ES-I3 (cell line): ENCODE data around the gene SERPINB12.

Experiments used
- H3K36me3 ChIP-seq: 2 replicates; pipeline ENCODE4 v1.6.1; 2013; ENCODE audit warnings: mild to moderate bottlenecking, low read length, control low read depth, moderate library complexity; ENCODE audit not compliant: insufficient read depth
- H3K4me1 ChIP-seq: 2 replicates; pipeline ENCODE4 v1.6.1; 2013; ENCODE audit warnings: mild to moderate bottlenecking, control low read depth, low read length; ENCODE audit not compliant: insufficient read depth
- H3K9ac ChIP-seq: 2 replicates; pipeline ENCODE4 v1.6.1; 2013; ENCODE audit warnings: low read depth, mild to moderate bottlenecking, low read length, moderate library complexity
- H3K9me3 ChIP-seq: 2 replicates; pipeline ENCODE4 v1.6.1; 2013; ENCODE audit warnings: mild to moderate bottlenecking, low read length, moderate library complexity; ENCODE audit not compliant: control insufficient read depth, insufficient read depth

The SERPINB12 gene

DNA sequence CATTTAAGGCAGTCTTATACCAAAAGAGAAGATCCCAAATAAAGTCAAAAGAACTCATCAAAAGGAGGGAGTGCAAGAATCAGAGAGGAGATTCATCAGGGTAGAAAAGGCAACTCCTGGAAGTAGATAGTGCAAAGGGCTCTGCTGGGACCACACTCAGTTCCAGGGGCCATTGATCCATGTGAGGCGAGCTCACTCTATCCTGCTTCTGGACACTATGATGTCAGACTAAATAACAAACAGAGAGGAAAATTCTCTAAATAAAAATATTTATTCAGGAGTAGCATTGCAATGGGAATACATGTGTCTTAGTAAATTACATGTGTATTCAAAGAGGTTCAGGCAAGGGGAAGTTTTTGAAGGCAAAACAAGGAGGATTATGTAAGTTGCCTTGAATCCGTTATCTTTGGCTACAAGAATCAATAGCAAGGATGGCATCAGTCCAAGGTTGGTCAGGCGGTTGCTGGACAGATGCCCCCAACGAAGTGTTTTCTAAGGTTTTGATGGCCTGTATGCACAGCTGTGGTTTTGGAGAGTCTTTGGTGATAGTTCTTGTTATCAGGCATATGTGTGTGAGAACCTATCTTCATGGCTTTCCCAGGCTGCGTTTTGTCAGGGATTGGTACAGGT, 13.2 kb upstream of the SERPINB12 start:
- Histone ChIP-seq H3K9ac (no peak overlapping the region), H3K4me1 (no peaks in the 10 kb centered on the region), H3K36me3 (no peaks in the 10 kb centered on the region), H3K9me3 (no peaks in the 10 kb centered on the region)

DNA sequence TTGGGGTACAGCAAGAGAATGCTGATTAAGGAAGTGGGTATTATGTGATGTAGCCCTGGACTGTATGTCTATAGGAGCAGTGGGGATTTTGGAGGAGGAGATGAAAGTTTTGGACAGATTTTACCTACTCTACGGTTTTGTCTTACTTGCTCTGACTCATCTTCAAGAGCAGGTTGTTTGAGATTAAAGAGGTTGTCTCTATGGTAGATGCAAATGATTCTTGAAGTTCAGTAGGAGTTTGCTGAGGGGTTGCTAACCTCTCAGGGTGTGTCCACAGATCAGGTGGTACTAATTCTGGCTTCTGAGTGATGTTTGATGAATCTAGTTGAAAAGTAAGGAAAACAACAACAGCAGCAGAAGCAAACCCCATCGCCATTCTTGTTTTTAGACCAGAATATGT, 9.7 kb upstream of the SERPINB12 start:
- no peak overlapping the region for H3K9ac ChIP-seq
- no peaks in the 10 kb centered on the region for H3K36me3 ChIP-seq

DNA sequence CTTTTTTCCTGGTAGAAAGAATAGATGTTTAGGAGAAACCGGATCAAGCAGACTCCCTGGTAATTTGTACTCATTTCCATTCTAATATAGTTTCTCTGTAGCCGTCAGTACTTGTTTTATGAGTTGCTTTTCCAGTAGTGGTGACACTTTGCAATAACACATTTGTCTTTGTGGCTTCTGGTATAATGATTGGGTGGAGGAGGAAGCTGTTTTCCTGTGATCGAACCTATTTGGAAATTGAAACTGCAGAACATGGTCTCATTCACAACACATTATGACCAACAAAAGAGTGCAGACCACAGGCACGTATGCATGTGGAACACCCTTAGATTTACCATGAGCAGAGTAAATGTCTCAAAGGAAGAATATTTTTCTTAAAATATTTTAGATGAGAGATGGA, 7.6 kb upstream of the SERPINB12 start:
- H3K4me1 ChIP-seq = no peaks in the 10 kb centered on the region

More for the DNA sequence above, 9.7 kb upstream of the SERPINB12 start:
- H3K4me1 ChIP-seq = no peaks in the 10 kb centered on the region
- peaks cover 2% of the 10 kb centered on the region; the same call in 1 of the 2 replicates for H3K9me3 ChIP-seq

DNA sequence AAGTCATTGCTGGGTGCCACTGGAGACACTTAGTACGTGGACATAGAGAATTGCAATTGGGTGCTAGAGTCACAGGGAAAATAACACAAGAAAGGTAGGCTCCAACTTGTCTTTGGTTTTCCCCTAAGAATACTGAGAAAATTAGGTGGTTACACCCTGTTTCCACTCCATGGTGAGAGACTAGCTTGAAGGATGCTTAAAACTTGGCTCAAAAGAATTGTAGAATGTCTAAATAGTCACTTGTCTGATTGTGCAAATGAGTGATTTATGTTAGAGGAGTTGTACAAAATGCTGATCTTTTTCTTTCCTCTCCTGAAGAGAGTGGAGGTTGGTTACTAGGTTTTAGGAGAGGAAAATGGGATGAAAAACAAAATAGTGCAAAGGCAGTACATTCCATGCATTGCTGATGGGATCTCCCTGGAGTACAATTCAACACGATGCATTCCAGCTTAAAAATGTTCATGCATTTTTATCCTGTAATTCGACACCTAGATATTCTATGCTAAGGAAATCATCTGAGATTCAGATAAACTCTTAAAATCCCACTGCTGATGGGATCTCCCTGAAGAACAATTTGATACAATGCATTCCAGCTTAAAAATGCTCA, 2.2 kb upstream of the SERPINB12 start:
- Histone ChIP-seq H3K36me3 (no peaks in the 10 kb centered on the region), H3K4me1 (0 out of 2 replicates have a peak, but pooled peaks cover 6% of the 10 kb centered on the region), H3K9me3 (peaks cover 2% of the 10 kb centered on the region; the same call in 1 of the 2 replicates), H3K9ac (no peak overlapping the region)

More for the DNA sequence above, 7.6 kb upstream of the SERPINB12 start:
- peaks cover 2% of the 10 kb centered on the region; the same call in 1 of the 2 replicates for H3K9me3 ChIP-seq
- no peaks in the 10 kb centered on the region for H3K36me3 ChIP-seq
- no peak overlapping the region for H3K9ac ChIP-seq

DNA sequence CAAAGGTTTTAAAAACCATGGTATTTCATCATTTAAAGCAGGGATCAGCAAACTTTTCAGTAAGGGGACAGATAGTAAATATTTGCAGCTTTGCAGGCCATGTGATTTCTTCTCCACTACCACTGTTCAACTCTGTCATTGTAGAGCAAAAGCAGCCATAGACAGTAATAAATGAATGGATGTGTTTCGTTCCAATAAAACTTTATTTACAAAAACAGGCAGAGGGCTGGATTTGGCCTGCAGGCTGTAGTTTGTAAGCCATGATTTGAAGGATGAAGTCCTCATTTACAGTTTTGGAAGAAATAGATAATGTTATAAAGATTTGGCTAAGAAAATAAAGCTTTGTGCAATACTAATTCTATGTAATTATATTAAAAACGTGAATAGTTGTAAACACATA, 1.8 kb downstream of the SERPINB12 start:
- 0 out of 2 replicates have a peak, but pooled peaks cover 6% of the 10 kb centered on the region for H3K4me1 ChIP-seq
- H3K36me3 ChIP-seq = no peaks in the 10 kb centered on the region
- no peaks in the 10 kb centered on the region for H3K9me3 ChIP-seq
- no peak overlapping the region for H3K9ac ChIP-seq

DNA sequence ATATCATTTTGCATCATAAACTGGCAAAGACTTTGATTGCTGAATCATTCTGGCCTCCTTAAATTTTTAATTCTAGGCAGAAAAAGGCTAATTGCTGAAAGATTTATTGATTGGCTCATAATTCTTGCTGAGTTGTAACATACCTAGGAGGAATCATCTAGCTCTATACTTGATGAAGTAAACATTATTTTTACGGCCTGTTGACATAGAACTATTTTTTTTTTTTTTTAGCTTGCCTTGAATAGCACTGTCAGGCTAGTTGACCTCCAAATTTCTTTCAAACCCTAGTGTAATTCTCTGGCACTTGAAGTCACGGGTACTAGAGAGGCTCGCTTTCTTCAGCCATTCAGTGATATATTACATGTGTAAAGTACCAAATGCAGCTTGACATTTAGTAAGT, 2.8 kb downstream of the SERPINB12 start:
- Histone ChIP-seq H3K36me3 (no peaks in the 10 kb centered on the region), H3K9ac (no peak overlapping the region), H3K9me3 (no peaks in the 10 kb centered on the region), H3K4me1 (0 out of 2 replicates have a peak, but pooled peaks cover 4% of the 10 kb centered on the region)

DNA sequence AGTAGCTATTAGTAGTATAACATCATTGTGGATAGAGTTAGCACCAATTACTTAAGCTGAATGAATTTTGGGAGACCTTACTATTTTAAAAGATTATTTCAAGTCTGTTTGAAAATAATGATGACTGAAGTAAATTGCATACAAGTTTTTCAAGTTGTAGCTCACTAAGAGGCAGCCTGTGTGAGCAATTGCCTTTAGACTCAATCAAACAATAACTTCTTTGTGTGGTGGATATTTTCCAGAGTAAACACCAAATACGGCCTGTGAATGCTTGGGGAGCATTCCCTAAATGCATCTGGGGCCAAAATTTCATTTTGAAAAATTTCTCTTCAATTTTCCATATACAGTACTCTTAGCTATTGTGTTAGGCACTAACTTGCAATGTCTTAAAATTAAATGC, 7.9 kb downstream of the SERPINB12 start:
- Histone ChIP-seq H3K9me3 (no peaks in the 10 kb centered on the region; the same call in 1 of the 2 replicates), H3K36me3 (no peaks in the 10 kb centered on the region), H3K9ac (no peak overlapping the region), H3K4me1 (no peaks in the 10 kb centered on the region)

DNA sequence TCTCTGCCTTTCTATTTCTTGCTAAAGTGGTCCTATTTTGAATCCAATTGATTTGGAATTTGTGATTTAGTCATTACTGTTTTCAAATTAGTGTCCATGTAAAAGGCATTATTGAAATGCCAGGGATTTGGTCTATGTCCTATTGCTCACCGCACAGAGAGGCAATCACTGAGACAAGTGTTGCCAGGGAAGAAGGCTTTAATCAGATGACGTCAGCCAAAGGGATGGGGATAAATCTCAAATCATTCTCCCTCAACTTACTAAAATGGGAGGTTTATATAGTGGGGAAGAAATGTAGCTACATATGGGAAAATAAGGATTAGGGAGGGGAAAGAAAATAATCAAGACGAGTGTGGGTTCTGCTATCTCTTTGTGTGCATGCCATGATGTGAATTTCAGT, 9.6 kb downstream of the SERPINB12 start:
- no peak overlapping the region for H3K9ac ChIP-seq
- H3K9me3 ChIP-seq = no peaks in the 10 kb centered on the region; the same call in 1 of the 2 replicates
- no peaks in the 10 kb centered on the region for H3K4me1 ChIP-seq
- H3K36me3 ChIP-seq = no peaks in the 10 kb centered on the region

DNA sequence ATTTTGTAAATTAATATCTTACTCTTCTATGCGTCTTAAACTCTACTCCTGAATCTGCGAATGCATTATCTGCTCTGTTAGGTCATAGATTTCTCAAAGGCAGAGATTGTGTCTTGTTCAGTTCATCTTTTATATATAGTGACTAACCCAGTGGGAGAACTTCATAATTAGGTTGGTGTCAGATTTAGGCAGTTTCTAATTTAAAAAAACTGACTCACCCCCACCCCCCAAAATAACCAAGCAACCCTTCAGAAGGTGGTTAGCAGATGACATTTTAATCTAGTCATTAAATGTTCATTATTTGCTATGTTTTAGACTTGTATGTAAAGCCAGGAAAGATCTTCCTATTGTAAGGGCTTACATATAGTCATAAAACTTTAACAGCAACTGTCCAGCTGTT, 10.4 kb downstream of the SERPINB12 start:
- Histone ChIP-seq H3K9ac (no peak overlapping the region), H3K36me3 (no peaks in the 10 kb centered on the region), H3K4me1 (no peaks in the 10 kb centered on the region), H3K9me3 (no peaks in the 10 kb centered on the region; the same call in 1 of the 2 replicates)

DNA sequence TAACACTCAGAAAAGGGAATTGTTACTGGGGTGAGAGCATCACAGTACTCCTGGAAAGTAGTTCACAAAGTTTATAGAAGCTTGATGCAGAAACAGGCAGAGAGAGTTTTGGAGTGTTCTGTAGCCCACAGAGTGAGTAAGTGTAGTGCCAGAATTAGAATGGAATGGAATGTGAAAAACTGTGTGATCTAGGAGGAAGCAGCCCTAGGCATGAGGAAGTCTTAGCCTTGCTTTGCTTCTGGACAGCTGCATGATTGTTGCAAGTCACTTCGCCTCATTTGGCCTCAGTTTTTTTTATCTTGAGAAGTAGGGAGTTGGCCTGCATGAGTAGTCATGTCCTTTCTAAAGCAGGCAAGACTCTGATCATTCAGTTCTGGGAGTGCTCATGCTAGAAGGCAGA, 10.9 kb downstream of the SERPINB12 start:
- Histone ChIP-seq H3K36me3 (no peaks in the 10 kb centered on the region), H3K9ac (no peak overlapping the region), H3K9me3 (no peaks in the 10 kb centered on the region; the same call in 1 of the 2 replicates)

DNA sequence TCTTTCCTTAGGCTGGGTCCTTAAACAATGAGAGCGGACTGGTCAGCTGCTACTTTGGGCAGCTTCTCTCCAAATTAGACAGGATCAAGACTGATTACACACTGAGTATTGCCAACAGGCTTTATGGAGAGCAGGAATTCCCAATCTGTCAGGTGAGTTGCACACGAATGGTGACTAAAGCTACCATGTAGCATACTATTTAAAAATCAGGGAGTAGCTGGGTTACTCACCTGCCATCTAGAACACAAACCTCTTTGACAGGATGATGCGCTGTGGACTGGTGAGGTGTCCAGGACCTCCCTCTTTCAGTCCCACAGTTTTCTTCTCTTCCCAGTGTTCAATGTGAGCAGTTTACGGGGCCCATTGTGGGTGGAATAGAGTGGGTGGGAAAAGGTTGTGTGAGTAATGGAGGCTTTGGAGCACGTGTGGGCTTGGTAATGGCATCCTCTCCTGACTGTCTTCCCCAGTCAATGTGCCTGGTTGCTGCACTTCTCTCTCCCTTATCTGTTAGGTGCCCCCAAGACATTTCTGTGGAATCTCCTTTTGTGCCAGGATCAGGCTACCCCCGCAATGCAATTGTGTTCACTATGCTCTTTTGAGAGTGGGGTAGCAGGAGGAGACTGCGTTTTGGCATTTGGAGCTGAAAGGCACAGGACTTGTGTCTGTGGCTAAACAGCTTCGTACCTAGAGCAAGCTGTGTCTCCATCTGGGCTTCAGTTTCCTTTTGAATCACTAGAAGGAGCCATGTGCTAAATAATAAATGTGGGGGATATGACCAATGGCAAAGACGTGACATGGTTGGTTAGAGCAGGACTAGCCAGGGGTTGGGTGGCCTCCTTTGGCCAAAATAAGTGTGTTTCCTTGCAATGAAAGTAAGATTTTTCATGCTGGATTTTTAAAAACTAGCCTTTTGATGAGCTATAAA, 17.7 kb downstream of the SERPINB12 start:
- H3K36me3 ChIP-seq = no peaks in the 10 kb centered on the region
- no peaks in the 10 kb centered on the region for H3K9me3 ChIP-seq
- no peaks in the 10 kb centered on the region for H3K4me1 ChIP-seq
- no peak overlapping the region for H3K9ac ChIP-seq

More for the DNA sequence above, 10.9 kb downstream of the SERPINB12 start:
- no peaks in the 10 kb centered on the region for H3K4me1 ChIP-seq

DNA sequence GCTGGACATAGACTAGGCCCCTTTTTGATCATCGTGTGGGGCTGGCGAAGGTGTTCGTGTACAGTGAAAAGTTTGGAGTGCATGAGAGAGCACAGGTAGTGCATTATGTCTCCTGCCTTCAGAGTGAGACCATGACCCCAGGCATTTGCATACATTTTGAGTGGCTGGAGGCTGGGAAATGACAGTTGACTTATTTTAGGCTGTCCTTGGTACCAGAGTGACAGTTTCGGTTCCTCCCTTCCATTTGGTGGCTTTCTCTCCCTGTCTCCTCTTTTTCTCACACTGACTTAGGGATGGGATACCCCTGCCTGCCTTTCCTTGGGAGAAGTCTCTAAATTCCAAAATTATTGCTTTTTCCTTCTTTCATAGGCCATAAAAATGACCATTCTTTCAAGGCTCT, 20.1 kb downstream of the SERPINB12 start:
- H3K36me3 ChIP-seq = no peaks in the 10 kb centered on the region
- no peak overlapping the region for H3K9ac ChIP-seq
- H3K4me1 ChIP-seq = no peaks in the 10 kb centered on the region
- no peaks in the 10 kb centered on the region for H3K9me3 ChIP-seq

DNA sequence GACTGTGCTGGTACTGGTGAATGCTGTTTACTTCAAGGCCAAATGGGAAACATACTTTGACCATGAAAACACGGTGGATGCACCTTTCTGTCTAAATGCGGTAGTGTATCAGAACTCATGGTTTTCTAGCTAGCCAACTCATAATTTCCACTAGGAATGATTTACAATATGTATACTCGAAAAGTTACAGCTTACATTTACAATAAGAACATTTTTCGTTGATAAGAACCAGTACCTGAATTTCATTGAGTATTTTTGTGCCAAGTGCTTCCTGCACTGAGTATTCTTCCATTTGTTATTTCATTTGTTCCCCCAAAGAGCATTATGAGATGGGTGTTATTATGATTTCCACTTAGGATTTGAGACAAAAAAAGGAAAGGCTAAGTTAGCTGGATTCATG, 21.9 kb downstream of the SERPINB12 start:
- Histone ChIP-seq H3K4me1 (no peaks in the 10 kb centered on the region), H3K9me3 (no peaks in the 10 kb centered on the region), H3K36me3 (no peaks in the 10 kb centered on the region), H3K9ac (no peak overlapping the region)

DNA sequence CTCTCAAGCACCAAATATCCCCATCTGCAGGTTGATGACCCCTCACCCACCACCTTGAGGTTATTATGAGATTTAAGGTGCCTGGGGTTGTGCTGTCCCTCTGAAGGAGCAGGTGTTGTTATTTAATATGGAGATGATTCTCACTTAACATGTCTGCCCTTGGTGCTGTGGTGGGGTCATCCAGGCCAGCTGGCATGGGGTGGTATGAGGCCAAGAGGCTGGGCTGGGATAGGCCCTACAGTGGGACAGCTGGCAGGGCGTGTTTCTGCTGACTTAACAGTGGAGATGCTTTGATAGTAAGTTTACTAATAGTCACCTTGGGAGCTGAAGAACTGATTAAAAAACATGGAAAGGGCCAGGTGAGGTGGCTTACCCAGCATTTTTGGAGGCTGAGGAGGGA, 22.4 kb downstream of the SERPINB12 start:
- H3K9ac ChIP-seq = no peak overlapping the region
- no peaks in the 10 kb centered on the region for H3K36me3 ChIP-seq
- H3K4me1 ChIP-seq = no peaks in the 10 kb centered on the region
- H3K9me3 ChIP-seq = no peaks in the 10 kb centered on the region
